B cell (primary cell): ENCODE results near the gene CXADR. TPM values are rescaled to one million over a fixed set of nuclear protein-coding genes. Genes with fewer than 3 reads are reported as not detected.

Experiments used
- ATAC-seq: fragments of 200-7000 bp; cut with Tn5 transposase; one replicate; pipeline ENCODE4 v1.10.0; 2021; ENCODE audit warnings: low read depth, mild to moderate bottlenecking, moderate number of reproducible peaks, moderate library complexity
- CTCF ChIA-PET: fragments of 350-600 bp; sonication (Branson Sonifier 250); formaldehyde crosslinking; loops from one replicate; lab custom pipeline; 2021; ENCODE audit warnings: antibody characterized with exemption, inconsistent platforms; lab: Charles Lee
- POLR2A ChIA-PET: fragments of 350-600 bp; sonication (Branson Sonifier 250); formaldehyde crosslinking; loops from one replicate; lab custom pipeline; 2021; ENCODE audit warnings: antibody characterized with exemption; lab: Charles Lee
- DNase-seq: peaks from one replicate; pipeline ENCODE4 v3.0.0; 2013
- H2AFZ ChIP-seq: 2 replicates; pipeline ENCODE4 v1.6.1; 2012; ENCODE audit warnings: mild to moderate bottlenecking, low read depth, low read length; ENCODE audit not compliant: insufficient read depth, poor library complexity, severe bottlenecking
- H3K27ac ChIP-seq, 2 donors: 1 replicate in 1 of 2; 2 replicates in 1 of 2; pipeline ENCODE4 v1.5.1; 2012 to 2013; ENCODE audit warnings: low read length in 2 of 2, mild to moderate bottlenecking in 2 of 2, moderate library complexity in 1 of 2
- H3K27me3 ChIP-seq, 4 experiments: fragments of 200-600 bp in 1 of 4; sonication (generic) in 1 of 4; replicated peaks in 1 of 4; 1 replicate in 2 of 4; 2 replicates in 2 of 4; pipeline versions ENCODE4 v1.6.1 to v1.7.0; 2013 to 2016; ENCODE audit warnings: low read length in 3 of 4, mild to moderate bottlenecking in 2 of 4, mixed read lengths in 1 of 4, moderate library complexity in 1 of 4; ENCODE audit not compliant: insufficient read depth in 4 of 4, control insufficient read depth in 3 of 4; ENCODE audit errors: control extremely low read depth in 1 of 4
- H3K36me3 ChIP-seq, 2 experiments: replicated peaks in 1 of 2; 1 replicate in 1 of 2; 2 replicates in 1 of 2; pipeline versions ENCODE4 v1.6.1 to v1.7.1; 2013; ENCODE audit warnings: low read length in 1 of 2; ENCODE audit not compliant: insufficient read depth in 2 of 2, control insufficient read depth in 1 of 2; ENCODE audit errors: control extremely low read depth in 1 of 2, extremely low read depth in 1 of 2
- H3K4me1 ChIP-seq, 2 donors: fragments of 200-600 bp in 1 of 2; sonication (generic) in 1 of 2; 1 replicate in 1 of 2; 2 replicates in 1 of 2; pipeline versions ENCODE4 v1.5.1 to v1.6.1; 2013 to 2017; ENCODE audit warnings: low read length in 2 of 2; ENCODE audit not compliant: control insufficient read depth in 2 of 2, insufficient read depth in 2 of 2
- H3K4me2 ChIP-seq: replicated peaks from 2 replicates; pipeline ENCODE3; 2012; ENCODE audit warnings: mild to moderate bottlenecking, low read depth, low read length; ENCODE audit not compliant: poor library complexity, severe bottlenecking
- H3K4me3 ChIP-seq, 5 experiments: fragments of 200-600 bp in 1 of 5; sonication (generic) in 1 of 5; 1 replicate in 3 of 5; 2 replicates in 2 of 5; pipeline versions ENCODE4 v1.5.1 to v1.7.0; 2011 to 2016; ENCODE audit warnings: low read length in 4 of 5, mild to moderate bottlenecking in 4 of 5, low read depth in 2 of 5, control low read depth in 1 of 5, moderate library complexity in 1 of 5; ENCODE audit not compliant: insufficient read depth in 1 of 5; ENCODE audit errors: control extremely low read depth in 1 of 5, extremely low read depth in 1 of 5
- H3K79me2 ChIP-seq: fragments of 200-600 bp; sonication (generic); one replicate; pipeline ENCODE4 v1.6.0; 2016; ENCODE audit warnings: low read length; ENCODE audit not compliant: control insufficient read depth, insufficient read depth
- H3K9ac ChIP-seq: fragments of 200-600 bp; sonication (generic); 2 replicates; pipeline ENCODE4 v1.6.1; 2017; ENCODE audit warnings: mild to moderate bottlenecking, low read length, moderate library complexity
- H3K9me3 ChIP-seq, 3 donors: one replicate each; pipeline versions ENCODE4 v1.6.1 to v1.7.1; 2013; ENCODE audit warnings: low read length in 2 of 3; ENCODE audit not compliant: control insufficient read depth in 2 of 3, insufficient read depth in 1 of 3; ENCODE audit errors: control extremely low read depth in 1 of 3
- H4K20me1 ChIP-seq: 2 replicates; pipeline ENCODE4 v1.6.0; 2012; ENCODE audit warnings: mild to moderate bottlenecking, low read length; ENCODE audit not compliant: insufficient read depth, control insufficient read depth, poor library complexity, severe bottlenecking
- H3K27ac Mint-ChIP-seq: one replicate; pipeline ENCODE4 v1.8.0; 2021; ENCODE audit warnings: mixed read lengths
- H3K27me3 Mint-ChIP-seq: one replicate; pipeline ENCODE4 v1.8.0; 2021; ENCODE audit warnings: mixed read lengths
- H3K4me1 Mint-ChIP-seq: one replicate; pipeline ENCODE4 v1.8.0; 2021; ENCODE audit warnings: mixed read lengths
- H3K4me3 Mint-ChIP-seq: one replicate; pipeline ENCODE4 v1.8.0; 2021; ENCODE audit warnings: mixed read lengths
- H3K9me3 Mint-ChIP-seq: one replicate; pipeline ENCODE4 v1.8.0; 2022; ENCODE audit warnings: mixed read lengths; ENCODE audit not compliant: insufficient read depth
- EZH2 ChIP-seq: IDR thresholded peaks from 2 replicates; pipeline ENCODE4 v1.6.1; 2012; ENCODE audit warnings: borderline replicate concordance, low read depth, mild to moderate bottlenecking, moderate library complexity, low read length; ENCODE audit not compliant: insufficient read depth, poor library complexity, severe bottlenecking
- WGBS: methylation state at CpG from one replicate; pipeline ENCODE4 v1.1.5; 2013; ENCODE audit warnings: missing lambda C conversion rate; ENCODE audit not compliant: insufficient coverage; 5-methylcytosine and 5-hydroxymethylcytosine counted together
- intact Hi-C: fragments of 100-400 bp; cut with micrococcal nuclease; formaldehyde crosslinking; loops from one replicate; pipeline ENCODE4 v1.10.0; 2022
- polyA plus RNA-seq: library from polyadenylated mRNA; depleted of rRNA; stranded (reverse); fragments of >200 nt; gene quantifications from 2 replicates; pipeline ENCODE4 v1.2.3, GENCODE V29; 2012
- total RNA-seq, 2 donors: library from RNA; stranded (reverse); fragments of 120-200 nt in 1 of 2; gene quantifications; 1 replicate in 1 of 2; 2 replicates in 1 of 2; pipeline versions ENCODE4 v1.2.3 to v1.2.4, GENCODE V29; 2013 to 2022
- TF ChIP-seq, protein P1 (sequence below): fragments of 200-600 bp; IDR thresholded peaks from one replicate; pipeline ENCODE4 v1.8.0; 2022; ENCODE audit warnings: antibody characterized with exemption, mild to moderate bottlenecking

CXADR gene
- total and polyA plus RNA-seq, 2 donors (not counting 1 experiment from before 2014, with no cell fraction given) = not detected

DNA sequence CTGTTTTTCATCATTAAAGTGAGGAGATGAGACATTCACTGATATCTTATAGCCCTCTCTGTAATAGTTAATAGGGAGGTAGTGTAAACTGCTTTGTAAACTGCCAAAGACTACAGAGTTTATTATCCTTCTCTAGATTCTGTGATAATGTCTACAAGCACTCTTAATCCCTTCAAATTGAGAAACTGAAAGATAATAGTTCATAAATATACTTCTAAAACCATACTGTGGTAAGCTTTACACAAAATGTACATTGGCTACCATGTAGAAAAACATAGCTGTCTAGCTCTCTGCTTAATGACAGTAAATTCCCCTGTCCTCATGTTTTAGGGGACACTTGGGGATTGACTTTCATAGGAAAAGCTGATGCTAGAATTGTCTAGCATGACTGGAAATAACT lies 39.6 kb downstream of the CXADR start:
- H3K36me3 ChIP-seq = no peaks in the 10 kb centered on the region
- H3K9me3 ChIP-seq = no peaks in the 10 kb centered on the region
- no peaks in the 10 kb centered on the region for H4K20me1 ChIP-seq
- ChIA-PET CTCF (interaction anchor here (1.1 kb wide), 1 partner anchor 163 kb away, joined by 4 read pairs; no protein-coding TSS in a partner anchor), POLR2A (no interaction called here)
- no peak overlapping the region for H3K9ac ChIP-seq
- no peak for ATAC-seq
- intact Hi-C loops = no loop called here
- TF ChIP-seq EZH2 = no peak
- TF ChIP-seq, protein P1, sequence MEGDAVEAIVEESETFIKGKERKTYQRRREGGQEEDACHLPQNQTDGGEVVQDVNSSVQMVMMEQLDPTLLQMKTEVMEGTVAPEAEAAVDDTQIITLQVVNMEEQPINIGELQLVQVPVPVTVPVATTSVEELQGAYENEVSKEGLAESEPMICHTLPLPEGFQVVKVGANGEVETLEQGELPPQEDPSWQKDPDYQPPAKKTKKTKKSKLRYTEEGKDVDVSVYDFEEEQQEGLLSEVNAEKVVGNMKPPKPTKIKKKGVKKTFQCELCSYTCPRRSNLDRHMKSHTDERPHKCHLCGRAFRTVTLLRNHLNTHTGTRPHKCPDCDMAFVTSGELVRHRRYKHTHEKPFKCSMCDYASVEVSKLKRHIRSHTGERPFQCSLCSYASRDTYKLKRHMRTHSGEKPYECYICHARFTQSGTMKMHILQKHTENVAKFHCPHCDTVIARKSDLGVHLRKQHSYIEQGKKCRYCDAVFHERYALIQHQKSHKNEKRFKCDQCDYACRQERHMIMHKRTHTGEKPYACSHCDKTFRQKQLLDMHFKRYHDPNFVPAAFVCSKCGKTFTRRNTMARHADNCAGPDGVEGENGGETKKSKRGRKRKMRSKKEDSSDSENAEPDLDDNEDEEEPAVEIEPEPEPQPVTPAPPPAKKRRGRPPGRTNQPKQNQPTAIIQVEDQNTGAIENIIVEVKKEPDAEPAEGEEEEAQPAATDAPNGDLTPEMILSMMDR = no peak
- Mint-ChIP-seq H3K27me3 (peaks cover 24% of the 10 kb centered on the region), H3K27ac (no peak overlapping the region), H3K4me1 (no peaks in the 10 kb centered on the region), H3K4me3 (no peak overlapping the region), H3K9me3 (no peaks in the 10 kb centered on the region)
- H2AFZ ChIP-seq = no peak overlapping the region
- DNase-seq = no peak
- no peak overlapping the region for H3K4me2 ChIP-seq
- H3K27ac ChIP-seq = no peak overlapping the region
- no peaks in the 10 kb centered on the region for H3K27me3 ChIP-seq
- H3K4me3 ChIP-seq = no peak overlapping the region
- no peaks in the 10 kb centered on the region for H3K4me1 ChIP-seq
- no peaks in the 10 kb centered on the region for H3K79me2 ChIP-seq

DNA sequence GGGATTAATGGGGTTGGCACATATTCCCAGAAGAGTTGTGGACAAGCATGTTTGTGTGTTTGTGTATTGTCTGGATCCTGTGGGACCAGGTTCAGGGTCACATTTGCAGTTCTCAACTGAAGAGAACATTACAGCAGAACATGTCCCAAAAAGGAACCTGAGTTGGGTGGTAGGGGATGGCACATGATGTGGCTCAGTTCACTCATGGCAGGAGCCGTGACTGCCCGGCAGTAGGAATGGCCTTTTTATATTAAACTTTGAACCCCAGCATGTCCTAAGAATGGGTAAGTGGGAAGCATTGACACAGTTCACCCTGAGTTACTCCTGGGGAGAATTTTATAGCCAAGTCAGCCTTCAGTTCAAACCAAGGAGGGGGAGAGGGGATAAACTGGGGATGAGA lies 41.3 kb downstream of the CXADR start:
- H3K4me1 ChIP-seq = no peaks in the 10 kb centered on the region
- no CpG with 5 or more reads among the region's 2 CpGs for WGBS

More for the DNA sequence above, 41.3 kb downstream of the CXADR start:
- Mint-ChIP-seq H3K27ac (no peak overlapping the region), H3K9me3 (no peaks in the 10 kb centered on the region), H3K27me3 (peaks cover 18% of the 10 kb centered on the region), H3K4me3 (no peak overlapping the region), H3K4me1 (no peaks in the 10 kb centered on the region)
- H3K4me3 ChIP-seq = no peak overlapping the region
- H2AFZ ChIP-seq = no peak overlapping the region
- CTCF ChIA-PET = no interaction called here
- H3K27ac ChIP-seq = no peak overlapping the region
- H3K79me2 ChIP-seq = no peaks in the 10 kb centered on the region
- ATAC-seq (no peak), DNase-seq (no peak)
- peaks cover 0 to under 1% (median 0%) of the 10 kb centered on the region in 4 experiments for H3K27me3 ChIP-seq
- TF ChIP-seq EZH2 = no peak
- TF ChIP-seq, protein P1 = no peak
- no peaks in the 10 kb centered on the region for H4K20me1 ChIP-seq
- intact Hi-C loops = no loop called here
- H3K4me2 ChIP-seq = no peak overlapping the region
- H3K9ac ChIP-seq = no peak overlapping the region
- H3K36me3 ChIP-seq = no peaks in the 10 kb centered on the region
- no peaks in the 10 kb centered on the region for H3K9me3 ChIP-seq
- POLR2A ChIA-PET = no interaction called here
